Stomach (tissue), 4 donors: ENCODE measurements around the gene CPE.

Experiments
- EP300 ChIP-seq: sonication (generic); formaldehyde crosslinking; IDR thresholded peaks from one replicate; pipeline ENCODE4 v1.6.1; 2017; ENCODE audit warnings: antibody characterized with exemption
- POLR2A ChIP-seq, 4 donors: fragments of 450-650 bp; IDR thresholded peaks; one replicate each; pipeline ENCODE4 v1.6.1; 2016; ENCODE audit warnings: antibody characterized with exemption in 4 of 4, control low read depth in 2 of 4, mild to moderate bottlenecking in 1 of 4, moderate library complexity in 1 of 4
- TF ChIP-seq, protein P1 (sequence below), 7 experiments: fragments of 450-650 bp in 4 of 7; fragments of 200-600 bp in 3 of 7; sonication (generic) in 3 of 7; IDR thresholded peaks; one replicate each; pipeline ENCODE4 v1.5.1; 2016 to 2019; ENCODE audit warnings: antibody characterized with exemption in 7 of 7, control low read depth in 2 of 7, mild to moderate bottlenecking in 1 of 7

- TF ChIP-seq, protein P1, sequence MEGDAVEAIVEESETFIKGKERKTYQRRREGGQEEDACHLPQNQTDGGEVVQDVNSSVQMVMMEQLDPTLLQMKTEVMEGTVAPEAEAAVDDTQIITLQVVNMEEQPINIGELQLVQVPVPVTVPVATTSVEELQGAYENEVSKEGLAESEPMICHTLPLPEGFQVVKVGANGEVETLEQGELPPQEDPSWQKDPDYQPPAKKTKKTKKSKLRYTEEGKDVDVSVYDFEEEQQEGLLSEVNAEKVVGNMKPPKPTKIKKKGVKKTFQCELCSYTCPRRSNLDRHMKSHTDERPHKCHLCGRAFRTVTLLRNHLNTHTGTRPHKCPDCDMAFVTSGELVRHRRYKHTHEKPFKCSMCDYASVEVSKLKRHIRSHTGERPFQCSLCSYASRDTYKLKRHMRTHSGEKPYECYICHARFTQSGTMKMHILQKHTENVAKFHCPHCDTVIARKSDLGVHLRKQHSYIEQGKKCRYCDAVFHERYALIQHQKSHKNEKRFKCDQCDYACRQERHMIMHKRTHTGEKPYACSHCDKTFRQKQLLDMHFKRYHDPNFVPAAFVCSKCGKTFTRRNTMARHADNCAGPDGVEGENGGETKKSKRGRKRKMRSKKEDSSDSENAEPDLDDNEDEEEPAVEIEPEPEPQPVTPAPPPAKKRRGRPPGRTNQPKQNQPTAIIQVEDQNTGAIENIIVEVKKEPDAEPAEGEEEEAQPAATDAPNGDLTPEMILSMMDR (IDR thresholded peaks at IDR 0.05): no peak
- TF ChIP-seq EP300: no peak
- TF ChIP-seq POLR2A (IDR thresholded peaks at IDR 0.05): no peak
Observed at GRCh38 chr4:165449333-165449732, 70.5 kb downstream of the CPE start.
